Upper lobe of left lung (tissue), 4 donors: ENCODE measurements around the gene FKBP2.

ENCODE experiments used
- CTCF ChIP-seq, 6 experiments: fragments of 450-650 bp in 4 of 6; fragments of 200-600 bp in 2 of 6; sonication (generic) in 2 of 6; IDR thresholded peaks; one replicate each; pipeline ENCODE4 v1.5.1; 2016 to 2019; ENCODE audit warnings: antibody characterized with exemption in 6 of 6
- POLR2AphosphoS5 ChIP-seq, 2 donors: sonication (generic); formaldehyde crosslinking; IDR thresholded peaks; one replicate each; pipeline ENCODE4 v1.5.1; 2017; ENCODE audit warnings: antibody characterized with exemption in 2 of 2

GRCh38 chr11:64284962-64285884 is 44.3 kb downstream of the FKBP2 start, which contains the start of gene GPR137:
- TF ChIP-seq POLR2AphosphoS5 (IDR thresholded peaks at IDR 0.05): peak; percentile 3 to 29
- TF ChIP-seq CTCF (IDR thresholded peaks at IDR 0.05): peak in 3 of 6 experiments; percentile 9 to 35 (median 24)
